HG02852 (cell line): ENCODE measurements around the gene GALNT13.
"Not testable (repeated sequence)": the region's sequence is repeated elsewhere in the genome, so short reads cannot be mapped to it uniquely, and the experiment has no call there.

ENCODE experiments used
- ATAC-seq: cut with Tn5 transposase; IDR thresholded peaks from one replicate; pipeline ENCODE4 v1.9.1; 2021; ENCODE audit warnings: mild to moderate bottlenecking, moderate library complexity; ENCODE audit not compliant: unreplicated experiment

Gene GALNT13

GRCh38 chr2:154459286-154459685 lies 587.6 kb downstream of the GALNT13 start:
- ATAC-seq, result no peak

DNA sequence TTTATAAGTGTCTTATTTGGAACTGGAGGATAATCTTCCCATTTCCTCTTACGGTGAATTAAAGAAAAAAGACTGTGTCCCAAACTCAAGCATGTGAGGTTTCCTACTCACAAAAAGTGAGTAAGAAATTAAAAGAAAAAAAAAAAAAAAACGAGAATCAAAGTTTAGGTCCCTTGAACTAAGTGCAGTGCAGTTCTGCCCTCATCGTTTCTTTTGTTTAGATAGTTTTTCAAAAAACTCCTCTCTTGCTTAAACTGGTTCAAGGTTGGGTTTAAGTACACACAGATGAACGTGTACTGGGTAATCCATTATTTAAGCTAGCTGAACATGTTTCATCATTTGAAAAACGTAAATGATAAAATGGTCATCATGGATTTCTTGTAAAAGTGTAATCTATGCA lies 590.9 kb downstream of the GALNT13 start:
- ATAC-seq, result no peak

- ATAC-seq, result no peak
Observed at GRCh38 chr2:154466226-154466625, 594.5 kb downstream of the GALNT13 start.

DNA sequence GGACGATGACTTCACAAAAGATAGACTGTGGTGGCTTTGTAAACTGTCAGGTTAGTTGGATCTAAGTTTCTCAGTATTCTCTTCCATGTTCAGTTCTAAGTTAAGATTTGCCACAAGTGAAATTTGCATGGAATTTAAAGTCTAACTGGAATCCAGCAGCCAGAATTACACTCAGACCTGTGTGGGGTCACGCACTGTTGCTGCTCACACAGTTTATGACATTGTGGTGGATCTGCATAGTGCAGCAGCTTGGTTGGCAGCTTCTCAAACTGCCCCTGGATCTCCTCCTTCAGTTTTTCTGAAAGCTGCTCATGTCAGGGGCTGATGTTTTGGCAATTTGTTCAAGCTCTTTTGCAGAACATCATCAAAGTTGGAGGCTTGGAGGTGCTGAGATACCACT lies 598.7 kb downstream of the GALNT13 start:
- no peak for ATAC-seq

- not testable (repeated sequence) for ATAC-seq
Observed at GRCh38 chr2:154471492-154471891, 599.8 kb downstream of the GALNT13 start.

DNA sequence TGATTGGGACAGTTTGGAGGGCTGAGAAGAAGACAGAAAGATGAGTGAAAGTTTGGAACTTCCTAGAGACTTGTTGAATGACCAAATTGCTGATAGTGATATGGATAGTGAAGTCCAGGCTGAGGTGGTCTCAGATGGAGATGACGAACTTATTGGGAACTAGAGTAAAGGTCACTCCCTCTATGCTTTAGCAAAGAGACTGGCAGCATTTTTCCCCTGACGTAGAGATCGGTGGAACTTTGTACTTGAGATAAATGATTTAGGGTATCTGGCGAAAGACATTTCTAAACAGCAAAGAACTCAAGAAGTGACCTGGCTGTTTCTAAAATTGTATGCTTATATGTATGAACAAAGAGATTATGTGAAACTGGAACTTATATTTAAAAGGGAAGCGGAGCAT lies 605.6 kb downstream of the GALNT13 start:
- no peak for ATAC-seq

DNA sequence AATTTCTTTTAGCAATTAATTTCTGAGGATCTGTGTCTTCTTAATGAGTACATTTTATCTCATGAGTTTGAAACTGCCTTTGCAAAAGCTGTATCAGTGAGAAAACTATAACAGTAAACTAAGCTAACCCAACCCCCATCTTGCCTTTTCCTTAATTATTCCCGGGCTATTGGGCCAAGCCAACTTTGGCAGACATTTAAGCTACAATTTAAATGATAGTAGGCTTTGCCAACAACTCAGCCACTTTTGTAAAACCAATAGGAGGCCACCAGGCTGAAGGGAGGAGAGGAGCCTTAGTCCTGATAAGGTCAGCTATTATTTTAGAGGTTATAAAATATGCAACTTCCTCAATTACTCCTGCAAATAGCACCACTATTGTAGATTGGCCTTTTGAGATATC lies 608.8 kb downstream of the GALNT13 start:
- no peak for ATAC-seq

- no peak for ATAC-seq
Observed at GRCh38 chr2:154481336-154481735, 609.6 kb downstream of the GALNT13 start.

DNA sequence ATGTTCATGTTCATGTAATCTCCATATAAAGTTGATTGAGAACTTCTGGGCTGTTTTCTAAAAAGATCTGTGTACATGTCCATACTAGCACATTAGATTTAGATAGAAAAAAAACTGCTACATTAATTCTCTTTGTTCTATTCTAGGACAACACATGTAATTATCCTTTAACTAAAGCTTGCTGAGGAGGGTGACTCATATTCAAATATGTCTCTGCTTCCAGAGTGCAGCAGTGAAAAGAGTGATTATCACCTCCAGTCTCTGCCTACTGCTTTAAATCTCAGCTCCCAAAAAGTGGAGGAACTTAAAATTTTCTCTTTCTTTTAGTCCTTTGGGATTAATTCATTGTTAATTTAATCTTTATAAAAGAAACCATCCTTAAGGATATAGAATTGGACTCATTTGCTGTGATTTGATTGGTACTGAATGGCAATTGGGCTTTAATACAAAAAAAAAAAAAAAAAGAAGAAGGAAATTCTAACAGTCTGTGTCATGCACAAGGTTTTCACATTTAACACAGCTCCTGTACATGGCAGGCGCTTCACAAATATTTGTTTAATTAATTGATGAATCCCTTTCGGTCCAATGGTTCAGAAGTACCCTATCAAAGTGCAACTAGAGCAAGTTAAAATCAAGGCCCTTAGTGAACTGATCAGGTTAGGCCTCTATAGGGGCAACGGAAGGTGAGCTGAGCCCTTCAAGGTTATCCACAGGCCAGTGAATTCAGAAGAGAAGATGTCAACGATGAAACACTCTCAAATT lies 612.8 kb downstream of the GALNT13 start:
- no peak for ATAC-seq

- ATAC-seq, result no peak
Observed at GRCh38 chr2:154488801-154489200, 617.1 kb downstream of the GALNT13 start.

DNA sequence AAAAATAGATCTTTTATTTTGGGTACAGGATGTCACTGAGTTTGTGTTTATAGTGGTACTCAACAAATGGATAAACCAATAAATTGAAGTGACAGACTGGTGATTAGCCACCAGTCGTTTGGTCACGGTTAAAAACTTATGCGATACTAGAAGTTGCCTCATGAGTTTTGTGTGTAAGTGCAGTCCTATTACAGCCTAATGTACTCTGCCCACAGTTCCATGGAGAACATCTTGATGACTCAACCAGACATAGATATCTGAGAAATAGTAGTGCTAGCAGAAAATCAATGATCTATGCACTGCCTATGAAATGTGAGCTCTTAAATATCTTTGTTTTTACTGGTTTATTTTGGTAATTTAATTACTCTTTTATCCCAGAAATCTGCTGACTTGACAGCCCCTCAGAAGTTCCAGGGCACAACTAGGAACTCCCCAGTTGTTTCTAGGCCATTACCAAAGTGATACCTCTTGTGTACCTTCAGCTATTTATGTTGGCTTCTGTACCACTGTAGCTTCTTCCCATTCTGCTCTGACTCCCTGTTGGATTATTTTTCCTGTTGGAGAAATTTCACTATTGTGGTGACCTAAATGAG lies 617.6 kb downstream of the GALNT13 start:
- no peak for ATAC-seq

DNA sequence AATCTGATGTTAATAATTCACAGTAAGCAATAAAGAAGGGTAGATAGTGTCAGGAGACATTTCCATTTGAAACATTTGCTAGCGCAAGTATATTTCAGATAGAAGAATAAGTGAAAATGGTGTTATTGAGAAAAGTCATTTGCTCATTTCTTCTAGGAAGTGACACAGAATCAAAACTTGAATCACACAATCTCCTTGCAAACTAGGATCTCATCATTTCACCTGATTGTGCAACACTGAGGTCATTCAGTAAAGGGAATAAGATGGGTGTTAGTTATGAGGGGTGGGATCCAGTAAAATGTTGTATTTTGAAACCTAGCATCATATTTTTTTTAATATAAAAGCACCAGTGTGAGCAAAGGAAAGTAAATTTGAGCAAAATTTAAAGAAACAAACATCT lies 618.8 kb downstream of the GALNT13 start:
- no peak for ATAC-seq

GRCh38 chr2:154495455-154495868 lies 623.7 kb downstream of the GALNT13 start:
- no peak for ATAC-seq

DNA sequence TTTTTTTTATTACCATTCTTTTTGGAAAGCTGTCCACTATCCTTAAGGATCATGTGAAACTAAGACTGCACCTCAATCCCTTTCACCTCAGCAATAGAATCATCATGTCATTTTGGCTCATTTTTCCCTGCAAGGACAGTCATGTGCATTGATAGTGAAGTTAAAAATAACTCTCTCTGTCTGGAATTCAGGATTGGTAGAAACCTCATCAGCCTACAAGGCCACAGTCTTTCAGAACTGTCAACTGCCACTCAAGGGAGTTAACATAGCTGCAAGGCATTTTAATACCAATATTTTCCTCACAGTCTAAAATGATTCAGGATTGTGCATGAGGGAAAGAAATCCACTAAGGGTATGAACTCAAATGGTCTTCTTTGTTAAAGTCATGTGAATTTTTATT lies 625.3 kb downstream of the GALNT13 start:
- no peak for ATAC-seq
